ENCODE data around the gene CDC42SE2. TPM values are rescaled to one million over a fixed set of nuclear protein-coding genes. Genes with fewer than 3 reads are reported as not detected.

Gene CDC42SE2
- total RNA-seq, 2 experiments from 2014 or later, result 54.2 to 66.8 TPM

DNA sequence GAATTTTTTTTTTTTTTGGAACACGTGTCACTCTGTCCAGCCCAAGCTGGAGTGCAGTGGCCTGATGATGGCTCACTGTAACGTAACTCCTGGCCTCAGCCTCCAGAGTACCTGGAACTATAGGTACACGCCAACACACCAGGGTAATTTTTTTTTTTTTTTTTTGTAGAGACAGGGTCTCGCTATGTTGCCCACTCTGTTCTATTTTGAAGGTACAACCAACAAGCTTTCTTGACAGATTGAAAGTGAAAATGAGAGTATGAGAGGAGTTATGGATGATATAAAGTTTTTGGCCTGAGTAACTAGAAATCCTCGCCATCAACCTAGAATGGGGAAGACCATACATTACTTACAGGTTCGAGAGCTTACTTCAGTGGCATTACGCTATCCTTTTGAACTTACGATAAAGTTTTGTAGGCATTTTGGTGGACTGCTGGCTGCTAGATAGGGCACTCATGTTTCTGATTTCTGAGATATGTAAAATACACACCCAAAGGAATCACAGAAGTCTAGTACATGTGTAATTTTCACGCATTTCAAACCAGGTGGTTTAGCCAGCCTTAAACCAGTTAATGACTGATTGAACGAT, 806 bp upstream of the CDC42SE2 start:
- Histone ChIP-seq H4K20me1 (ENCODE audit: insufficient read depth, low read length) (no peaks in the 10 kb centered on the region), H3K9me3 (ENCODE audit: low read length) (no peaks in the 10 kb centered on the region; the same call in 1 of the 2 replicates), H3K9me2 (ENCODE audit: insufficient read depth, low read length) (no peaks in the 10 kb centered on the region), H3K79me2 (ENCODE audit: insufficient read depth, low read depth, low read length) (peaks cover 55% of the 10 kb centered on the region), H3K27ac (ENCODE audit: low read depth, low read length, poor library complexity, severe bottlenecking) (peak overlapping the region; percentile 85), H3K4me2 (ENCODE audit: low read length) (peak overlapping the region; percentile 94), H3K36me3 (ENCODE audit: insufficient read depth, low read length) (peaks cover 10% of the 10 kb centered on the region), H3K4me3 (ENCODE audit: low read depth, low read length, poor library complexity, severe bottlenecking) (peak overlapping the region; percentile 83), H2AFZ (ENCODE audit: low read length) (peak overlapping the region; percentile 56; the same call in 1 of the 2 replicates), H3K4me1 (ENCODE audit: insufficient read depth, low read length, poor library complexity, severe bottlenecking) (peaks cover 51% of the 10 kb centered on the region)
- DNase-seq (ENCODE audit: low spot score), result peak; percentile 58
- CTCF ChIA-PET (ENCODE audit: unreplicated experiment), result interaction anchor here (0.6 kb wide), 2 partner anchors 23 to 88 kb away, joined by 6 to 8 read pairs; no protein-coding TSS in a partner anchor
- no peak for TF ChIP-seq EZH2phosphoT487 (IDR thresholded peaks at IDR 0.05; ENCODE audit: borderline replicate concordance, low read depth, low read length)
- TF ChIP-seq, protein P1, sequence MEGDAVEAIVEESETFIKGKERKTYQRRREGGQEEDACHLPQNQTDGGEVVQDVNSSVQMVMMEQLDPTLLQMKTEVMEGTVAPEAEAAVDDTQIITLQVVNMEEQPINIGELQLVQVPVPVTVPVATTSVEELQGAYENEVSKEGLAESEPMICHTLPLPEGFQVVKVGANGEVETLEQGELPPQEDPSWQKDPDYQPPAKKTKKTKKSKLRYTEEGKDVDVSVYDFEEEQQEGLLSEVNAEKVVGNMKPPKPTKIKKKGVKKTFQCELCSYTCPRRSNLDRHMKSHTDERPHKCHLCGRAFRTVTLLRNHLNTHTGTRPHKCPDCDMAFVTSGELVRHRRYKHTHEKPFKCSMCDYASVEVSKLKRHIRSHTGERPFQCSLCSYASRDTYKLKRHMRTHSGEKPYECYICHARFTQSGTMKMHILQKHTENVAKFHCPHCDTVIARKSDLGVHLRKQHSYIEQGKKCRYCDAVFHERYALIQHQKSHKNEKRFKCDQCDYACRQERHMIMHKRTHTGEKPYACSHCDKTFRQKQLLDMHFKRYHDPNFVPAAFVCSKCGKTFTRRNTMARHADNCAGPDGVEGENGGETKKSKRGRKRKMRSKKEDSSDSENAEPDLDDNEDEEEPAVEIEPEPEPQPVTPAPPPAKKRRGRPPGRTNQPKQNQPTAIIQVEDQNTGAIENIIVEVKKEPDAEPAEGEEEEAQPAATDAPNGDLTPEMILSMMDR (conservative IDR thresholded peaks at IDR 0.05; ENCODE audit: low read length), result no peak
- intact Hi-C loops (cut with micrococcal nuclease; ENCODE audit: unreplicated experiment), result loop anchor here (1.0 to 10.0 kb wide), 2 partner anchors 54 to 532 kb away; partner anchors contain the start of gene FNIP1
- POLR2A ChIA-PET, result interaction anchor here (0.7 to 6.7 kb wide), 17 partner anchors 7 to 867 kb away, joined by 3 to 91 read pairs (median 7); partner anchors contain the start of gene HINT1
- BruUV-seq (replicated peaks), result TSS peak; percentile 93

- Histone ChIP-seq H3K36me3 (ENCODE audit: insufficient read depth, low read length) (peaks cover 7% of the 10 kb centered on the region; the same call in 1 of the 2 replicates), H3K27ac (ENCODE audit: low read depth, low read length, poor library complexity, severe bottlenecking) (peak overlapping the region; percentile 85), H3K4me3 (ENCODE audit: low read depth, low read length, poor library complexity, severe bottlenecking) (peak overlapping the region; percentile 83), H3K4me2 (ENCODE audit: low read length) (peak overlapping the region; percentile 82), H3K4me1 (ENCODE audit: insufficient read depth, low read length, poor library complexity, severe bottlenecking) (peaks cover 54% of the 10 kb centered on the region), H2AFZ (ENCODE audit: low read length) (peak overlapping the region; percentile 32; the same call in 1 of the 2 replicates), H4K20me1 (ENCODE audit: insufficient read depth, low read length) (no peaks in the 10 kb centered on the region), H3K79me2 (ENCODE audit: insufficient read depth, low read depth, low read length) (peaks cover 71% of the 10 kb centered on the region), H3K9me2 (ENCODE audit: insufficient read depth, low read length) (no peaks in the 10 kb centered on the region), H3K9me3 (ENCODE audit: low read length) (no peaks in the 10 kb centered on the region; the same call in 1 of the 2 replicates)
- intact Hi-C loops (cut with micrococcal nuclease; ENCODE audit: unreplicated experiment), result loop anchor here (1.0 to 10.0 kb wide), 3 partner anchors 99 to 530 kb away; partner anchors contain the start of genes FNIP1 and HINT1
- no TSS peak for BruUV-seq (replicated peaks)
- DNase-seq (ENCODE audit: low spot score), result peak; percentile 79
- ChIA-PET POLR2A (interaction anchor here (0.6 to 6.7 kb wide), 22 partner anchors 10 to 368 kb away, joined by 3 to 91 read pairs (median 5); partner anchors contain the start of gene HINT1), CTCF (ENCODE audit: unreplicated experiment) (interaction anchor here (0.9 to 1.3 kb wide), 4 partner anchors 11 to 117 kb away, joined by 3 to 7 read pairs (median 4); no protein-coding TSS in a partner anchor)
- no peak for TF ChIP-seq EZH2phosphoT487 (IDR thresholded peaks at IDR 0.05; ENCODE audit: borderline replicate concordance, low read depth, low read length)
- TF ChIP-seq, protein P1 (conservative IDR thresholded peaks at IDR 0.05; ENCODE audit: low read length), result no peak
These were observed 722 bp downstream of the CDC42SE2 start for GRCh38 chr5:131264451-131265099.
